Fibroblast of lung (primary cell): ENCODE data around the gene WFDC5. TPM values are rescaled to one million over a fixed set of nuclear protein-coding genes. Genes with fewer than 3 reads are reported as not detected.

Experiments
- DNase-seq, 2 donors: peaks; one replicate each; pipeline versions ENCODE4 v3.0.0 to v3.0.0-alpha.2; 2010; ENCODE audit warnings: low read depth in 2 of 2
- H2AFZ ChIP-seq: 2 replicates; pipeline ENCODE4 v1.5.1; 2012; ENCODE audit warnings: low read length, control low read depth, inconsistent platforms
- H3K27ac ChIP-seq: 2 replicates; pipeline ENCODE4 v1.5.1; 2011; ENCODE audit warnings: low read length, control low read depth; ENCODE audit not compliant: insufficient read depth
- H3K27me3 ChIP-seq: 2 replicates; pipeline ENCODE4 v1.5.1; 2011; ENCODE audit warnings: mild to moderate bottlenecking, low read length; ENCODE audit not compliant: control insufficient read depth, insufficient read depth
- H3K36me3 ChIP-seq: 2 replicates; pipeline ENCODE4 v1.5.1; 2011; ENCODE audit warnings: low read length; ENCODE audit not compliant: control insufficient read depth, insufficient read depth
- H3K4me1 ChIP-seq: 2 replicates; pipeline ENCODE4 v1.5.1; 2011; ENCODE audit warnings: low read length; ENCODE audit not compliant: control insufficient read depth, insufficient read depth; ENCODE audit errors: extremely low read depth
- H3K4me2 ChIP-seq: 2 replicates; pipeline ENCODE4 v1.5.1; 2011; ENCODE audit warnings: low read length, control low read depth; ENCODE audit not compliant: insufficient read depth; ENCODE audit errors: extremely low read depth
- H3K4me3 ChIP-seq, 4 experiments: fragments of 200-600 bp in 1 of 4; sonication (generic) in 1 of 4; replicated peaks in 1 of 4; 2 replicates each; pipeline ENCODE4 v1.5.1; 2011 to 2016; ENCODE audit warnings: low read length in 4 of 4, low read depth in 3 of 4, mild to moderate bottlenecking in 3 of 4, control low read depth in 2 of 4, inconsistent platforms in 1 of 4, mixed read lengths in 1 of 4; ENCODE audit not compliant: insufficient read depth in 1 of 4; ENCODE audit errors: control extremely low read depth in 1 of 4
- H3K79me2 ChIP-seq: 2 replicates; pipeline ENCODE4 v1.5.1; 2012; ENCODE audit warnings: mild to moderate bottlenecking, low read length, inconsistent platforms; ENCODE audit not compliant: control insufficient read depth, insufficient read depth
- H3K9ac ChIP-seq: 2 replicates; pipeline ENCODE4 v1.5.1; 2011; ENCODE audit warnings: mild to moderate bottlenecking, low read length, control low read depth; ENCODE audit not compliant: insufficient read depth
- H3K9me3 ChIP-seq: 2 replicates; pipeline ENCODE4 v1.5.1; 2012; ENCODE audit warnings: low read depth, low read length; ENCODE audit not compliant: control insufficient read depth, insufficient read depth
- H4K20me1 ChIP-seq: 2 replicates; pipeline ENCODE4 v1.5.1; 2011; ENCODE audit warnings: low read length; ENCODE audit not compliant: control insufficient read depth, insufficient read depth; ENCODE audit errors: extremely low read depth
- EZH2 ChIP-seq: IDR thresholded peaks from 2 replicates; pipeline ENCODE4 v1.5.1; 2012; ENCODE audit warnings: low read length, control low read depth, mild to moderate bottlenecking; ENCODE audit errors: missing control alignments
- polyA plus RNA-seq, 2 donors: library from polyadenylated mRNA; depleted of rRNA in 1 of 2; stranded (reverse) in 1 of 2; unstranded in 1 of 2; fragments of >200 nt; gene quantifications; 2 replicates each; pipeline ENCODE4 v1.2.1, GENCODE V29; 2011 to 2012; ENCODE audit warnings: missing spikeins in 1 of 2
- total RNA-seq: library from RNA; depleted of rRNA; stranded (reverse); fragments of >200 nt; gene quantifications from 2 replicates; pipeline ENCODE4 v1.2.1, GENCODE V29; 2014
- TF ChIP-seq, protein P1 (sequence below), 2 donors: IDR thresholded peaks in 1 of 2; conservative IDR thresholded peaks in 1 of 2; 1 replicate in 1 of 2; 2 replicates in 1 of 2; pipeline ENCODE4 v1.5.1; 2011 to 2012; ENCODE audit warnings: low read length in 2 of 2, control low read depth in 1 of 2, inconsistent platforms in 1 of 2, low read depth in 1 of 2, mild to moderate bottlenecking in 1 of 2

Gene WFDC5
- total and polyA plus RNA-seq, 2 donors (not counting 1 experiment from before 2014, with no cell fraction given), result not detected

DNA sequence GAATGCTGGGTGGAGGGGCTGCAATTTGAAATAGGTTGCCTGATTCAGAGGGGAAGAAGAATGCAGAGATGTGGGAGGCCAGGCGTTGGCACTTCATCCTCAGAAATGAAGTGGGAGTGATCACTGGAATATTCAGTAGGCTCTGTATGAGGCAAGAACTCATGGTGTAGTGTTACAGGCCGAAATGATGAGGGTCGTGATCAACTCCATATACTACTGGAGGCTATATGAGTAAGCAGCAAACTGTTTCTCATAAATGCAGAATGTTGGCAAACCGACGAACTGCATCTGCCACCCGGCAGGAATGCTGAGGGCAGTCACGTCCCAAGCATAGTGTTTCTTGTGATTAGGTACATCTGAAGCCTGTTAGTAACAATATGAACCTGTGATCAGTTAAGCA is 26.7 kb downstream of the WFDC5 start:
- Histone ChIP-seq H3K4me3 (no peak overlapping the region), H4K20me1 (no peaks in the 10 kb centered on the region), H3K36me3 (no peaks in the 10 kb centered on the region), H3K79me2 (no peaks in the 10 kb centered on the region), H2AFZ (no peak overlapping the region), H3K27ac (peak overlapping the region; percentile 46), H3K27me3 (no peaks in the 10 kb centered on the region), H3K9me3 (no peaks in the 10 kb centered on the region), H3K9ac (no peak overlapping the region), H3K4me1 (peaks cover 5% of the 10 kb centered on the region), H3K4me2 (peak overlapping the region; percentile 30)
- TF ChIP-seq, protein P1, sequence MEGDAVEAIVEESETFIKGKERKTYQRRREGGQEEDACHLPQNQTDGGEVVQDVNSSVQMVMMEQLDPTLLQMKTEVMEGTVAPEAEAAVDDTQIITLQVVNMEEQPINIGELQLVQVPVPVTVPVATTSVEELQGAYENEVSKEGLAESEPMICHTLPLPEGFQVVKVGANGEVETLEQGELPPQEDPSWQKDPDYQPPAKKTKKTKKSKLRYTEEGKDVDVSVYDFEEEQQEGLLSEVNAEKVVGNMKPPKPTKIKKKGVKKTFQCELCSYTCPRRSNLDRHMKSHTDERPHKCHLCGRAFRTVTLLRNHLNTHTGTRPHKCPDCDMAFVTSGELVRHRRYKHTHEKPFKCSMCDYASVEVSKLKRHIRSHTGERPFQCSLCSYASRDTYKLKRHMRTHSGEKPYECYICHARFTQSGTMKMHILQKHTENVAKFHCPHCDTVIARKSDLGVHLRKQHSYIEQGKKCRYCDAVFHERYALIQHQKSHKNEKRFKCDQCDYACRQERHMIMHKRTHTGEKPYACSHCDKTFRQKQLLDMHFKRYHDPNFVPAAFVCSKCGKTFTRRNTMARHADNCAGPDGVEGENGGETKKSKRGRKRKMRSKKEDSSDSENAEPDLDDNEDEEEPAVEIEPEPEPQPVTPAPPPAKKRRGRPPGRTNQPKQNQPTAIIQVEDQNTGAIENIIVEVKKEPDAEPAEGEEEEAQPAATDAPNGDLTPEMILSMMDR (conservative IDR thresholded peaks at IDR 0.05 in 1 of 2, IDR thresholded peaks at IDR 0.05 in 1 of 2; ENCODE audit: low read depth in 1 of 2, low read length in 2 of 2), result no peak
- no peak for TF ChIP-seq EZH2
- DNase-seq, result peak; percentile 72 to 91

DNA sequence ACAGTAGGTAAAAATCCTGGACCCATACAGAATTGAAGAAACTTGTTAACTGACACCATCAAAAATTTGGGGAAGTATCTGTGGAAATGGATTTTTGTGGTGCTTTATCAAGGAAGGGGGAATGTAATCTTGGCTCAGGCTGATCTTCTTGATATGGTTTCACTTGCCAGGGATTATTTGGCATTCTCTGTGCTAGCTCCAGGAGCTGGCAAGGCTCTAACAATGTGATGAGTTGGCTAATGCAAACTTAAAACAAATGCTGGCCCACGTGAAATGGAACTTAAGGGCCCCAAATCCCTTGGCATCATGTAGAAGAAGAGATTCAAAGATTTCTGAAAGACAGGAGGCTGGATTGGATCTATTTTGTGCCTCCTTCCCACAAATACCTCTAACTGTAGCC is 27.2 kb downstream of the WFDC5 start:
- Histone ChIP-seq H3K4me1 (peaks cover 5% of the 10 kb centered on the region), H3K79me2 (no peaks in the 10 kb centered on the region), H2AFZ (no peak overlapping the region), H3K4me3 (no peak overlapping the region), H3K27me3 (no peaks in the 10 kb centered on the region), H3K4me2 (peak overlapping the region; percentile 30), H3K36me3 (no peaks in the 10 kb centered on the region), H3K9me3 (no peaks in the 10 kb centered on the region), H3K27ac (peak overlapping the region; percentile 46), H4K20me1 (no peaks in the 10 kb centered on the region), H3K9ac (no peak overlapping the region)
- TF ChIP-seq EZH2, result no peak
- TF ChIP-seq, protein P1 (conservative IDR thresholded peaks at IDR 0.05 in 1 of 2, IDR thresholded peaks at IDR 0.05 in 1 of 2; ENCODE audit: low read depth in 1 of 2, low read length in 2 of 2), result no peak
- DNase-seq, result peak; percentile 29 to 72

DNA sequence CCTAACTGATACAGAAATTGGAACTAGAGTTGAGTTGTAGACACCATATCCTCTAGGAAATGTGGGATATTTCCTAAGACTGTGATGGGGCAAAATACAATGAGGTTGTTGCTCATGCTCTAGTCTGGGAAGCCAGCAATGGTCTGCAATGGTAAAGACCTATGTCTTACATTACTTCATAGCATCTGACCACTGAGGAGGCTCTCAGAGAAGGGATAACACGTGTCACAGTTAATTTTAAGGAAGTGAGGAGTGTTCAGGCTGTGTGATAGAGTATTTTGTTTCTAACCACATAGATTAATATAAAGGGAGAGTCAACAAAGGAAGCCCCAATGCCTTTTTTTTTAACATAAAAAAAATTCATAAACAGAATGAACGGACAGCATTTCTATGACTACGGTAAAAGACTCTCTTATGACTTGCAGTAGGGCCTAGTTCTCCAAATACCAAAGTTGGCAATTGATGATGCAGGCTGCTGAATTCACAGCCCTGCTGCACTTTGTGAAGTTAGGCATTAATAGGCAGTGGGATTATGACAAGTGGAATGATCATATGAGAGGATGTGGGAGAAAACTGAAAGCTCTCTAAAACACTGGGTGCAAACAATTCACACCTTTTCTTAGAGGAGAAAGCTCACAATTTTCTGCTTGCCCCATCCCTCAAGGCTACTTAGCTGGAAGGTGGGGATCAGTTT is 27.7 kb downstream of the WFDC5 start:
- peak in 1 of 2 donors; percentile 8 for DNase-seq
- Histone ChIP-seq H3K27me3 (no peaks in the 10 kb centered on the region), H3K9me3 (no peaks in the 10 kb centered on the region), H3K4me3 (no peak overlapping the region), H3K79me2 (no peaks in the 10 kb centered on the region), H2AFZ (no peak overlapping the region), H3K4me2 (no peak overlapping the region), H4K20me1 (no peaks in the 10 kb centered on the region), H3K9ac (no peak overlapping the region), H3K27ac (no peak overlapping the region), H3K36me3 (no peaks in the 10 kb centered on the region), H3K4me1 (peaks cover 5% of the 10 kb centered on the region)
- TF ChIP-seq, protein P1 (conservative IDR thresholded peaks at IDR 0.05 in 1 of 2, IDR thresholded peaks at IDR 0.05 in 1 of 2; ENCODE audit: low read depth in 1 of 2, low read length in 2 of 2), result no peak
- no peak for TF ChIP-seq EZH2
